ENCODE measurements around the gene FGF5.

Gene FGF5

DNA sequence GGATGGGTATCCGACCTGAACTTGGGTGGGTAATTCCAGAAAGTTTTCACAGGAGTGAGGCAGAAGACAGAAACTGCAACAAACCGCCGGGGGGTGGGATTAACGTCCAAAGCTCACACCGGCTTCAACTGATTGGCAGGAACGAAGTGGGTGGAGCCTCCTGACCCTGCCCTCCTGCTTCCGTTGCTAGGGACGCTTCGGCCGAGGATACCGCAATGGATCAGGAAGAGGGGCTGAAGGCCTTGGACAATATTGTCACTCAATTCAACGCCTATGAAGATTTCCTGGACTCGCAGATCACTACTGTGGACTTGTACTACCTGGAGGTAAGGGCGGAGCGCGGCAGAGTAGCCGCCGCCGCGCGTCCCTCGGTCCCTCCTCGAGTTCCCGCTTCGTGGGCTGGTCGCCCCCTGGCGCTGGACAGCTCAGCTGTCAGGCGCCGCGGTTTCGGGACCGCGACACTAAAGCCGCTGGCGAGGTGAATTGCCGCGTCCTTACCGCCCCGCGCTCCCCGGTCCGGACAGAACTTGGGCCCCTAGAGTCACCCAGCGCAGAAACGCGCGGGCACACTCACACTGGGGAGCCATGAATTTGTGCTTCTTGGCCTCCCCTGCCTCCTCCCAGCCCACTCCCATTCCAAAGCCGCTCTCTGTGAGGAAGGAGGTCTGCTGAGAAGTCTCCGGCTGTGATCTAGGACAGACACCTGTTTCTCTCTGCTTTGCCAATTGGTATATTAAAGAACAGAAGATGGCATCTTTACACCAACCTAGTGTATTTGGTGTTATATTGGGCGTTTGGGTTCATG, 69.3 kb downstream of the FGF5 start, which contains the start of gene CFAP299:
Gene CFAP299, plus strand, starts transcription at position 177 of the 805 bp plus-strand sequence.
- peak; percentile 78 to 79 for DNase-seq (ENCODE audit: low read depth in 2 of 2)

DNA sequence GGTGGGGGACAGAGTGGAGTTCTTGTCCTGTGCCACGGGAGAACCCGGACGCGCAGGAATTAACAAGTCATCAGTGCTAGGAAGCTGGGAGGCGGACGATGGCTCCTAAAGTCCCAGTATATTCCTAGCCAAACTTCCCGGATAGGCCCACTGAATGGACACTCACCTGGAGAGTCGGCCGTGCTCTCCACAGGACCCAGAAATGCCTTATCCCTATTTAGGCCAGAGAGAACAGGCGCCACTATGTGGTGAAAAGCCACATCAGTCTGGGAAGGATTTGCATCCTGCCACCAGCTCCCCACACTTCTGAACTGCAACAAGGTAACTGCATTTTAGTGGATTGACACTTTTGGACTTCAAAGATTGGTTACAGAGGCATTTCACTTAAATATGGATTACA, 70.1 kb downstream of the FGF5 start:
- no peak for DNase-seq (ENCODE audit: low read depth in 2 of 2)

DNA sequence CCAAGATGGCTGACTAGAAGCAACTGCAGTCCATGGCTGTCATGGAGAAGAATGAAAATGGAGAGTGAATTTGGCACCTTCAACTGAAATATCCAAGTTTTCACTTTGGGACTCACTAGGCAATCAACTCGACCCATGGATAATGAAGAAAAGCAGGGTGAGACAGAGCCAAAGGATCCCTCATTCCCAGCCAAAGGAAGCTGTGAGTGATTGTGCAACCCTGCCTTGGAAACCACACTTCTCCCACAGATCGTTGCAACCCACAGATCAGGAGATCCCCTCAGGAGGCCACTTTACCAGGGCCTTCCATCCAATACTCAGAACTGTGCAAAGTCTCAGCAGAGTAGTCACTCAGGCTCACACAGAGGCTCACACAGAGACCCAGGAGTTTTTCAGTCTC, 73.6 kb downstream of the FGF5 start:
- DNase-seq (ENCODE audit: low read depth in 2 of 2) = no peak

Measured in fibroblast of skin of left quadriceps (primary cell).